Loucy (cell line): ENCODE results near the gene ALKBH3.

Experiments used
- H2AFZ ChIP-seq: fragments of 200-600 bp; sonication (generic); 2 replicates; pipeline ENCODE4 v1.6.0; 2016; ENCODE audit warnings: antibody characterized with exemption, mild to moderate bottlenecking, low read length, moderate library complexity
- H3F3A ChIP-seq: fragments of 200-600 bp; 2 replicates; pipeline ENCODE4 v1.6.0; 2016; ENCODE audit warnings: antibody characterized with exemption, low read depth, mild to moderate bottlenecking
- H3K27me3 ChIP-seq: fragments of 200-600 bp; sonication (generic); 2 replicates; pipeline ENCODE4 v1.6.1; 2014; ENCODE audit warnings: low read length, mild to moderate bottlenecking; ENCODE audit not compliant: insufficient read depth, poor library complexity, severe bottlenecking
- H3K36me3 ChIP-seq: fragments of 200-600 bp; sonication (generic); 2 replicates; pipeline ENCODE4 v1.6.1; 2016; ENCODE audit warnings: low read length; ENCODE audit not compliant: insufficient read depth
- H3K4me1 ChIP-seq: fragments of 200-600 bp; sonication (generic); 2 replicates; pipeline ENCODE4 v1.5.1; 2014; ENCODE audit warnings: low read length, mild to moderate bottlenecking; ENCODE audit not compliant: insufficient read depth, poor library complexity, severe bottlenecking
- H3K4me2 ChIP-seq: fragments of 200-600 bp; sonication (generic); 2 replicates; pipeline ENCODE4 v1.6.0; 2014; ENCODE audit warnings: antibody characterized with exemption, low read length, low read depth, mild to moderate bottlenecking; ENCODE audit not compliant: poor library complexity, severe bottlenecking
- H3K4me3 ChIP-seq: fragments of 200-600 bp; sonication (generic); 2 replicates; pipeline ENCODE4 v1.5.1; 2014; ENCODE audit warnings: low read length, mild to moderate bottlenecking, mixed read lengths; ENCODE audit not compliant: poor library complexity, severe bottlenecking
- H3K79me2 ChIP-seq: fragments of 200-600 bp; sonication (generic); 2 replicates; pipeline ENCODE4 v1.6.1; 2014; ENCODE audit warnings: low read length; ENCODE audit not compliant: insufficient read depth
- H3K9ac ChIP-seq: fragments of 200-600 bp; sonication (generic); 2 replicates; pipeline ENCODE4 v1.6.0; 2014; ENCODE audit warnings: mild to moderate bottlenecking, low read depth, low read length, moderate library complexity; ENCODE audit not compliant: poor library complexity, severe bottlenecking
- H3K9me2 ChIP-seq: fragments of 200-600 bp; sonication (generic); replicated peaks from 2 replicates; pipeline ENCODE4 v1.6.1; 2016; ENCODE audit warnings: low read depth, low read length, mixed read lengths
- H3K9me3 ChIP-seq: fragments of 200-600 bp; sonication (generic); 2 replicates; pipeline ENCODE4 v1.6.1; 2014; ENCODE audit warnings: mild to moderate bottlenecking, antibody characterized with exemption, low read length, low read depth; ENCODE audit not compliant: insufficient read depth
- H4K20me1 ChIP-seq: fragments of 200-600 bp; sonication (generic); 2 replicates; pipeline ENCODE4 v1.6.0; 2014; ENCODE audit warnings: antibody characterized with exemption, low read length, mild to moderate bottlenecking; ENCODE audit not compliant: insufficient read depth, poor library complexity, severe bottlenecking
- EZH2phosphoT487 ChIP-seq: fragments of 200-600 bp; IDR thresholded peaks from 2 replicates; pipeline ENCODE4 v1.6.1; 2018; ENCODE audit warnings: antibody characterized with exemption, mild to moderate bottlenecking, moderate library complexity, borderline replicate concordance
- TF ChIP-seq, protein P1 (sequence below): fragments of 200-600 bp; sonication (generic); conservative IDR thresholded peaks from 2 replicates; pipeline ENCODE4 v1.5.1; 2014; ENCODE audit warnings: mild to moderate bottlenecking, antibody characterized with exemption, low read length

ALKBH3 gene

DNA sequence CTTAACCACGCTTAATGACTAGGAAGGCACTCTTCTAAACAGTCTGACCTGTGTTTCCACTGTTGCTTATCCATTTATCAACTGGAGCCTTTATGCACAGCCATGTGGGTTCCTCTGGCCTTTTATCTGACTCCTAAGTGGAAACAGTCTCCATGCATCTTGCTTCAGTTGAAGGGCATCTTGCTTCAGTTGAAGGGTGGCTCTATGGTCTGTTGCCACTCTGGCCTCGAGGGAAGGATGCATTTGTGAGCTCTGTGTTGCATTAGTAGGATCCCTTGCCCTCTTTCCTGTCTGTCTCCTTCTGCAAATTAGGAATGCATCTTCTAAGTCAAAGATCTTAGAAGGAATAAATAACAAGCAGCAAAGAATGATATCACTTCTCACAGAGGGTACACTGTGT, 36.0 kb downstream of the ALKBH3 start:
- Histone ChIP-seq H3K4me3 (no peak overlapping the region), H3K4me1 (no peaks in the 10 kb centered on the region), H3K9ac (no peak overlapping the region), H2AFZ (no peak overlapping the region), H3K27me3 (no peaks in the 10 kb centered on the region), H3K79me2 (no peaks in the 10 kb centered on the region), H4K20me1 (no peaks in the 10 kb centered on the region), H3K9me2 (no peaks in the 10 kb centered on the region), H3K36me3 (peaks cover 61% of the 10 kb centered on the region; the same call in 1 of the 2 replicates), H3K4me2 (no peak overlapping the region), H3F3A (no peaks in the 10 kb centered on the region), H3K9me3 (no peaks in the 10 kb centered on the region)
- TF ChIP-seq, protein P1, sequence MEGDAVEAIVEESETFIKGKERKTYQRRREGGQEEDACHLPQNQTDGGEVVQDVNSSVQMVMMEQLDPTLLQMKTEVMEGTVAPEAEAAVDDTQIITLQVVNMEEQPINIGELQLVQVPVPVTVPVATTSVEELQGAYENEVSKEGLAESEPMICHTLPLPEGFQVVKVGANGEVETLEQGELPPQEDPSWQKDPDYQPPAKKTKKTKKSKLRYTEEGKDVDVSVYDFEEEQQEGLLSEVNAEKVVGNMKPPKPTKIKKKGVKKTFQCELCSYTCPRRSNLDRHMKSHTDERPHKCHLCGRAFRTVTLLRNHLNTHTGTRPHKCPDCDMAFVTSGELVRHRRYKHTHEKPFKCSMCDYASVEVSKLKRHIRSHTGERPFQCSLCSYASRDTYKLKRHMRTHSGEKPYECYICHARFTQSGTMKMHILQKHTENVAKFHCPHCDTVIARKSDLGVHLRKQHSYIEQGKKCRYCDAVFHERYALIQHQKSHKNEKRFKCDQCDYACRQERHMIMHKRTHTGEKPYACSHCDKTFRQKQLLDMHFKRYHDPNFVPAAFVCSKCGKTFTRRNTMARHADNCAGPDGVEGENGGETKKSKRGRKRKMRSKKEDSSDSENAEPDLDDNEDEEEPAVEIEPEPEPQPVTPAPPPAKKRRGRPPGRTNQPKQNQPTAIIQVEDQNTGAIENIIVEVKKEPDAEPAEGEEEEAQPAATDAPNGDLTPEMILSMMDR: no peak
- no peak for TF ChIP-seq EZH2phosphoT487

DNA sequence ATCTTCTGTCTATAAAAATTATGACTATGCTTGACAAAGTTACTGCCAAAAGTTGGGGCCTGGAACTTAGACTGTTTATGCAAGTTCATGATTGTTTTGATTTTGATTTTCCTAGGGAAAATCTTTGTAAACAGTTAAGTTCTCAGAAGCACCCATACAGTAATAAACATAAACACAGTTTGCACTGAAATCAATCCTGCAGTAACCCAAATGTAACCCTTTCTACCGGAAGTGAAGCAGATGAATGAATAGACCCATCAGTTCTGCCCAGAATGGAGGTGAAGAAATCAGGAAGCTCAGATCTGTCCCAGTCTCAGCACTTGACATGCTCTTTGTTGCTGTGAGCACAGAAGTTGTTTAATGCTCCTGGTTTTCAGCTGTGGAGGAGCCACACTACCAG, 37.2 kb downstream of the ALKBH3 start:
- TF ChIP-seq EZH2phosphoT487: no peak
- TF ChIP-seq, protein P1: no peak
- H3K27me3 ChIP-seq: no peaks in the 10 kb centered on the region
- no peak overlapping the region for H3K4me3 ChIP-seq
- no peak overlapping the region for H3K4me2 ChIP-seq
- H3K79me2 ChIP-seq: no peaks in the 10 kb centered on the region
- no peaks in the 10 kb centered on the region for H3F3A ChIP-seq
- no peaks in the 10 kb centered on the region for H4K20me1 ChIP-seq
- H3K9me2 ChIP-seq: no peaks in the 10 kb centered on the region
- no peak overlapping the region for H3K9ac ChIP-seq
- H3K4me1 ChIP-seq: no peaks in the 10 kb centered on the region
- no peak overlapping the region for H2AFZ ChIP-seq
- peaks cover 68% of the 10 kb centered on the region; the same call in 1 of the 2 replicates for H3K36me3 ChIP-seq
- H3K9me3 ChIP-seq: no peaks in the 10 kb centered on the region

DNA sequence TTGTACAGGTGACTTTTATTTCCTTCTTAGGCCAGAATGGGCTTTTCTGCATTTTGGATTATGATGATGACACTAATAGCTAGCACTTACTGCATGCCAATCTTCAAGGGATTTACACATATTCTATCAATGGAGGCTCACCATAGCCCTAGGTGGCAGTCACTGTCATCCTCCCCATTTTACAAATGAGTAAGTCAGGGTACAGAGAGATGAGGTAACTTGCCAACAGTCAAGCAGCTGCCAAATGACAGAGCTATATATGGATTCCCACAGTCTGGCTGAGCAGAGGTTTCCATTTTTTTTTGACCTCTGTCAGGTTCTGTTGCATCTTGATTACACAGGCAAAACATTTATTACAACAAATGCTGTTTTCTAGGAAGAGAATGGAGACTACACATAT, 38.0 kb downstream of the ALKBH3 start:
- Histone ChIP-seq H3K9me2 (no peaks in the 10 kb centered on the region), H3K4me2 (no peak overlapping the region), H2AFZ (no peak overlapping the region), H3K27me3 (no peaks in the 10 kb centered on the region), H4K20me1 (no peaks in the 10 kb centered on the region), H3K79me2 (no peaks in the 10 kb centered on the region), H3F3A (no peaks in the 10 kb centered on the region), H3K9me3 (no peaks in the 10 kb centered on the region), H3K36me3 (peaks cover 67% of the 10 kb centered on the region; the same call in 1 of the 2 replicates), H3K9ac (no peak overlapping the region), H3K4me3 (no peak overlapping the region), H3K4me1 (no peaks in the 10 kb centered on the region)
- TF ChIP-seq, protein P1: no peak
- TF ChIP-seq EZH2phosphoT487: no peak
